Activated naive CD4-positive, alpha-beta T cell treated with anti-CD3 and anti-CD28 coated beads, Interleukin-2, amount 50 U/mL, for 72 hours (primary cell): Measurements from ENCODE around the gene RASSF8. TPM values are rescaled to one million over a fixed set of nuclear protein-coding genes. Genes with fewer than 3 reads are reported as not detected.

Experiments
- ATAC-seq, 2 donors: fragments of 150-1000 bp; cut with Tn5 transposase; 2 replicates each; pipeline ENCODE4 v1.10.0; 2021; ENCODE audit warnings: mild to moderate bottlenecking in 2 of 2, moderate library complexity in 2 of 2
- DNase-seq, 2 donors: peaks; one replicate each; pipeline ENCODE4 v3.0.0; 2021 to 2022; ENCODE audit warnings: low spot score in 2 of 2
- H3K27ac Mint-ChIP-seq, 2 donors: one replicate each; pipeline ENCODE4 v1.8.0; 2022; ENCODE audit warnings: mild to moderate bottlenecking in 2 of 2, mixed read lengths in 2 of 2
- H3K36me3 Mint-ChIP-seq, 2 donors: one replicate each; pipeline ENCODE4 v1.8.0; 2022; ENCODE audit warnings: mixed read lengths in 2 of 2
- H3K9me3 Mint-ChIP-seq, 2 donors: one replicate each; pipeline ENCODE4 v1.8.0; 2022; ENCODE audit warnings: mixed read lengths in 2 of 2
- total RNA-seq, 2 donors: library from RNA; stranded (reverse); gene quantifications; one replicate each; pipeline ENCODE4 v1.2.3, GENCODE V29; 2022

Gene RASSF8
- total RNA-seq, 2 donors from 2014 or later, result 0.46 to 0.56 TPM

DNA sequence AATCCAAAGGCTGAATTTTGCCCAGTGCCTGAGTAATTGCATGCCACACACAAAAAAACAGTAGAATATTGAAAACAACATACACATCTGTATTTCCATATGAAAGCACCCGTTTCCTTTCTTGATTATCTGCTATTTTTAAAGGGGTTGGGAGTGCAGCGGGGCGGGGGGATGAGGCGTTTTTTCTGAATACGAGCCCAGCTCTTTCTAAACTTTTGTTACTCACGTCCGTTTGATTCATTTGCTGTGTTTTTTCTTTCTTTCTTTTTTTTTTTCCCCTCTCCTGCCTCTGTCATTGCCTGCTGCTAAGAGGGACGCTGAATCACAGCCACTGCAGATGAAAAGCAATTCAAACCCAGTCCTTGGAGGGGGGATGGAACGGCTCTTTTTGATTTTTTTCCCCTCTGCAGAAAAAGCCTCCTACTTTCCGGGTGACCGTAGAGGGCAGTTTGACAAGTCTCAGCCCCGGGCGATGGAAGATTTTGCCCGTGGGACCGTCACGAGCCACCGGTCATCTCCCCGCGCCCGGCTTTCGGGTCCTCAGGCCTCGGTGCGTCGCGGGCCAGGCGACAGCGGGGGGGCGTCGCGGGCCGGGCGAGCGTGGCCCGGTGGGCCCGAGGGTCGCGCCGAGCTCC lies 572 bp upstream of the RASSF8 start:
- Mint-ChIP-seq H3K9me3 (no peaks in the 10 kb centered on the region), H3K36me3 (no peaks in the 10 kb centered on the region), H3K27ac (no peak overlapping the region)
- ATAC-seq, result peak; percentile 65
- peak in 1 of 2 donors; percentile 10 for DNase-seq

DNA sequence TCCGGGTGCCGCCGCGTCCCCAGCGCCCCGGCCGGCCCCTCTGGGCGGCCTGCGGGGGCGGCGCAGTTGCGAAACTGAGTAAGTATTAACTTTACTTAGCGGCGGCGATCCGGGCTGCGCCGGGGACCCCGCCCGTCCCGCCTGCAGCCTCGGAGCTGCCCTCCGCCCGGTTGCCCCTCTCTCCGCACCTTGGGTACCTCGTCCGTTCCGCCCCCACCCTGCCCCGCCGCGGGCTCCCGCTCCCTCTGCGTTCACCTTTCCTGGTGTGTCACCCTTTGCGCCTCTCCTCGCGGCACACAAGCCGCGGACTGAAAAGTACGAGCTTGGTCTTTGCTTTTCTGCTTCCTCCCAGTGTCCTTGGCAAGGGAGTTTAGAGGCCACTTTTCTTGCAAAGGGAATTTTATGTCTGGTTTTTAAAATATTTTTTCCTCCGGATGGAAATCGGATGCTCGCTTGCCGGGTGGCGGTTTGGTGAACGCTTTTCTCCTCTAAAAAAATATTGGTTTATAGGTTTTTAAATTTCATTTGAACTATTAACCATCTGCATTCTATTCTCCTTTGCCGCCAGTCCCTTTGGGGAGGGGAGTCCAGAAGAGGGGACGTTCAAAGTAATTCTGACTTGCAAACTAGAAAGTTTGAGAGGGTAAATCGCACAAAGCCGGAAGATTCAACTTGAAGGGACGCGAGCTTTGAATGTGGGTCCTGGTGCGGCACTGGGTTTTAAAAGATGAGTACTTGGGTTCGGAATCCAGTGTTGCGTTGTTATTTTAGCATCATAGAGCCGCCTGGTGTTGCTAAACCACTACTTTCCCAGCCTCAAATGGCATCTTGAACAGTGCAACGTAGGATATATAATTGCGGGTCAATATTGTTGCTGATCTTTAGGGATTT lies 834 bp downstream of the RASSF8 start:
- ATAC-seq (peak; percentile 33 to 45), DNase-seq (peak in 1 of 2 donors; percentile 9)
- Mint-ChIP-seq H3K36me3 (no peaks in the 10 kb centered on the region), H3K9me3 (no peaks in the 10 kb centered on the region), H3K27ac (peak overlapping the region in 1 of 2 donors; percentile 56)

DNA sequence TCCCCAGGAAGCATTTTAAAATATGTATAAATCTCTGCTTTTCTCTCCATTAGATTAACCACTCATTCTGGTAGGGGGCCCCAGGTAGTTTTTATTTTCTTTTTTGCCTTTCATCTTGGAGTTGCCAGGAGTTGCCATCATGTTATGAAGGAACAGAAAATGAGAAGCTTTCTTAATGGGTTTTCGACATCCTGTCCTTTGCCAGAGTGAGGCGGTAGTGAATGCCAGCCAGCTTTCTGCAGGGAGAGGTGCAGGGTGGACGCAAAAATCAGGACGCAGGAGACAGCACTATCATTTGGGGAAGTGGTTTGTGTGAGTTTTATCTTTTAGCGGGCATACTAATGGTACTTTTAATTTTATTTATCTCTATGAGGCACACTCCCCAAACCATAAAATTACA lies 1.7 kb downstream of the RASSF8 start:
- H3K27ac Mint-ChIP-seq, result no peak overlapping the region
- no peaks in the 10 kb centered on the region for H3K9me3 Mint-ChIP-seq
- ATAC-seq, result no peak
- no peaks in the 10 kb centered on the region for H3K36me3 Mint-ChIP-seq
- no peak for DNase-seq

- DNase-seq (no peak), ATAC-seq (no peak)
- Mint-ChIP-seq H3K9me3 (peaks cover 0 to 3% of the 10 kb centered on the region in 2 donors), H3K27ac (no peak overlapping the region), H3K36me3 (no peaks in the 10 kb centered on the region)
Observed at GRCh38 chr12:25960961-25961360, 2.5 kb downstream of the RASSF8 start.

- Mint-ChIP-seq H3K36me3 (no peaks in the 10 kb centered on the region), H3K27ac (no peak overlapping the region), H3K9me3 (peaks cover 0 to 3% of the 10 kb centered on the region in 2 donors)
- no peak for ATAC-seq
- no peak for DNase-seq
Observed at GRCh38 chr12:25962932-25963525, 4.5 kb downstream of the RASSF8 start.

DNA sequence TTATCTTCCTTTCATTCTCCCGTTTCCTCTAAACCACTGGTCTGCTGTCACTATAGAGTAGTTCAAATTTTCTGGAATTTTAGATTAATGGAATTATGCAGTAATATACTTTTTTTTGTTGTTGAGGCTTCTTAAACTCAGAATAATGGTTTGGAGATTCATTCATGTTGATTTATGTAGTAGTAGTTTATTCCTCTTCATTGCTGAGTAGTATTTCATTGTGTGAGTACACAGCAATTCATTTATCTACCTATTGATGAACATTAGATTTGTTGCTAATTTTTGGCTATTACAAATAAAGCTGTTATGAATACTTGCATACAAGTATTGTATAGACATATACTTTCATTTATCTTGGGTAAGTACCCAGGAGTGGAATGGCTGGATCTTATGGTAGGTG lies 7.2 kb downstream of the RASSF8 start:
- H3K27ac Mint-ChIP-seq, result no peak overlapping the region
- no peaks in the 10 kb centered on the region for H3K36me3 Mint-ChIP-seq
- DNase-seq (no peak), ATAC-seq (no peak)
- H3K9me3 Mint-ChIP-seq, result peaks cover 0 to 3% of the 10 kb centered on the region in 2 donors

- no peak for ATAC-seq
- no peak for DNase-seq
- no peak overlapping the region for H3K27ac Mint-ChIP-seq
- H3K36me3 Mint-ChIP-seq, result no peaks in the 10 kb centered on the region
- H3K9me3 Mint-ChIP-seq, result peaks cover 0 to 3% of the 10 kb centered on the region in 2 donors
Observed at GRCh38 chr12:25970082-25970481, 11.6 kb downstream of the RASSF8 start.

- Mint-ChIP-seq H3K36me3 (no peaks in the 10 kb centered on the region), H3K9me3 (no peaks in the 10 kb centered on the region), H3K27ac (no peak overlapping the region)
- DNase-seq (no peak), ATAC-seq (no peak)
Observed at GRCh38 chr12:25970916-25971653, 12.6 kb downstream of the RASSF8 start.

- DNase-seq, result no peak
- Mint-ChIP-seq H3K36me3 (no peaks in the 10 kb centered on the region), H3K9me3 (no peaks in the 10 kb centered on the region), H3K27ac (no peak overlapping the region)
- no peak for ATAC-seq
Observed at GRCh38 chr12:25971654-25972041, 13.2 kb downstream of the RASSF8 start.

DNA sequence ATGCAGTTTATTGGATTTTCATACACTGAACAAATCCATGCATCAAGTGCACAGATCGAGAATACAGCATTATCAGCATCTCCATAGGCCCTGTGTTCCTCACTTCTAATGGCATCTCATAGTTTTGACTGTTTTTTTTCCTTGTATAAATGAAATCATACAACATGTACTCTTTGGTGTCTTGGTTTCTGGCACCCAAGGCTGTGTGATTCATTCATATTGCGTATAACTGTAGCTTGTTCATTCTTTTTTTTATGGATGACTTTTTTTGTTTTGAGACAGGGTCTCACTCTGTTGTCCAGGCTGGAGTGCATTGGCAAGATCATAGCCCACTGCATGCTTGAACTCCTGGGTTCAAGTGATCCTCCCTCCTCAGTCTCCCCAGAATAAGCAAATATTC lies 14.3 kb downstream of the RASSF8 start:
- Mint-ChIP-seq H3K9me3 (no peaks in the 10 kb centered on the region), H3K27ac (no peak overlapping the region), H3K36me3 (no peaks in the 10 kb centered on the region)
- no peak for DNase-seq
- ATAC-seq, result no peak

DNA sequence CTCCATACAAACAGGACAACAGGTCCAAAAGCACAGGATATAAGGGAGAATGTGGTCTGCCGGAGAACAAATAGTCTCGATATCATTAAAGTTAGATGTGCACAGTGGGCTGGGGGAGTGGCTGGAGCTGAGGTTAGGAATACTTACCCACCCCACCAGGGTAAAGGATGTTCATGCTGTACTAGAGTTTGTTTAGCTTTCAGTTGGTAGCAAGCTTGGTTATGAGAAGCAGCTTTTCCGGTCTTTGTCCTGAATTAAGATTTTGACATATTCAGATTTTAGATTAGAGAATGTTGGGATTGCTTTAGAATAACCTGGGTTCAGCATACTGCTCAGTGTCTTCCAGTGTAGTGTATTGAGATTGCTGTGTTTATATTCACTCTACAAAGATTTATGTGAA lies 16.7 kb downstream of the RASSF8 start:
- ATAC-seq, result no peak
- H3K36me3 Mint-ChIP-seq, result no peaks in the 10 kb centered on the region
- no peak for DNase-seq
- H3K9me3 Mint-ChIP-seq, result no peaks in the 10 kb centered on the region
- no peak overlapping the region for H3K27ac Mint-ChIP-seq

DNA sequence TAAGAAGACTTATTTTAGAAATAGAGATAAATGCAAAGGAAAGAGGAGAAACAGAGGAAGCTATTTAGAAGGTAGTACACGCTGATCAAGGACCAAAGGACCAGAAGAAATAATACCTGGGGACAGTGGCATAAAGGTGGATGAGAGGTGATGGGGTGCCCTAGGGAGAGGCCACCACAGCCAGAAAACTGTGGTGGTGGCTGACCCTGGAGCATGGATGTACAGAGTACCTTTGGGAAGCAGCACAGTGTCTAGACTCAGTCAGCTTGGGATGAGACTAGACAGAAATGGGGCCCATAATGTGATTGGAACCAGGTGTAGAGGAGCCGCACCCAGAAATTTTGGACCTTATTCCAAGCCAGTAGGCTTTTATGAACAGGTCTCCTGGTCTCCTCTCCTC lies 17.2 kb downstream of the RASSF8 start:
- ATAC-seq (no peak), DNase-seq (no peak)
- H3K9me3 Mint-ChIP-seq, result no peaks in the 10 kb centered on the region
- H3K36me3 Mint-ChIP-seq, result no peaks in the 10 kb centered on the region
- H3K27ac Mint-ChIP-seq, result no peak overlapping the region

DNA sequence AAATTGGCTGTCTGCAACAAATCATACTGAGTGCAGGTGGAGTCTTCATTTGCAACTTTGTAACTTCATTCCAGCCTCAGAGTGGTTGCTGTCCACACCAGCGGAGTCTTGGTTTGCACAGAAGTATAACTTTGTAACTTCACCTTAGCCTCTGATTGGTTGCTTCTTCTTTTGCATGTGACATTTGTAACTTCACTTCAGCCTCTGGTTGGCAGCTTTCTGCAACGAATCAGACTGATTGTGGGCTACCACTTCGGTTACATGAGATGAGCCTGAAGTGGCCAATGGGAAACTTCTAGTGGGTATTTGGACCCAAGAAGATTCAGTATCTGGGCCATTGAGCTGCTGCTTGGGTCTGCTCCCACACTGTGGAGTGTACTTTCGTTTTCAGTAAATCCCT lies 17.8 kb downstream of the RASSF8 start:
- ATAC-seq, result no peak
- DNase-seq, result no peak
- Mint-ChIP-seq H3K9me3 (no peaks in the 10 kb centered on the region), H3K36me3 (no peaks in the 10 kb centered on the region), H3K27ac (no peak overlapping the region)

DNA sequence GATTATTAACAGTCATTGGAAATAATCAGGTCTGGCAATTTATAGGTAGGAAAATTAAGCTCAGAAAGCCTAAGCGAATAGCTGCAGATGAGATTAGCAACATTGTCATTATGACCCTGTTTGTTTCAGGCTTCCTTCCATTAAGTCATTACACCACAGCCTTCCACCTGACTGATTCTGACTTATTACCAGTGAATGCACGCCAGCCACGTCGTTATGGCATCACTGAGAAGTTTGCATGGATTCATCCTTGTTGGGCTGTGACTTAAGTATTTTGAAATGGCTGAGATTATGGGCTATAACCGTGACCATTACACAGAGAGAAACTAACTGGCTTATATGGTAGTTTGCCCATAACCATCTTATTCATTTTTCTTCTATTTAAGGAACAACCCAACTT lies 18.6 kb downstream of the RASSF8 start:
- Mint-ChIP-seq H3K9me3 (no peaks in the 10 kb centered on the region), H3K27ac (no peak overlapping the region)
- no peak for ATAC-seq

GRCh38 chr12:25979059-25979458 lies 20.6 kb downstream of the RASSF8 start:
- H3K36me3 Mint-ChIP-seq, result no peaks in the 10 kb centered on the region
- ATAC-seq (no peak), DNase-seq (no peak)
- no peaks in the 10 kb centered on the region for H3K9me3 Mint-ChIP-seq
- H3K27ac Mint-ChIP-seq, result no peak overlapping the region

More for the DNA sequence above, 18.6 kb downstream of the RASSF8 start:
- DNase-seq, result no peak
- H3K36me3 Mint-ChIP-seq, result no peaks in the 10 kb centered on the region

- Mint-ChIP-seq H3K9me3 (no peaks in the 10 kb centered on the region), H3K27ac (no peak overlapping the region), H3K36me3 (no peaks in the 10 kb centered on the region)
- DNase-seq (no peak), ATAC-seq (no peak)
Observed at GRCh38 chr12:25979563-25979962, 21.1 kb downstream of the RASSF8 start.

GRCh38 chr12:25980035-25980434 lies 21.6 kb downstream of the RASSF8 start:
- DNase-seq (no peak), ATAC-seq (no peak)
- Mint-ChIP-seq H3K36me3 (no peaks in the 10 kb centered on the region), H3K27ac (no peak overlapping the region), H3K9me3 (no peaks in the 10 kb centered on the region)
